Neural crest cell (in vitro differentiated cells): ENCODE data around the gene SPAG9. TPM values are rescaled to one million over a fixed set of nuclear protein-coding genes. Genes with fewer than 3 reads are reported as not detected.

Experiments
- DNase-seq: peaks from one replicate; pipeline ENCODE4 v3.0.0; 2021; ENCODE audit warnings: low read depth, mixed read lengths, low spot score
- H3K27ac Mint-ChIP-seq: one replicate; pipeline ENCODE4 v1.8.0; 2021; ENCODE audit warnings: mild to moderate bottlenecking, mixed read lengths; ENCODE audit not compliant: unreplicated experiment
- H3K27me3 Mint-ChIP-seq: 2 replicates; pipeline ENCODE4 v1.8.0; 2021; ENCODE audit warnings: low read depth, mild to moderate bottlenecking, mixed read lengths
- H3K36me3 Mint-ChIP-seq: 2 replicates; pipeline ENCODE4 v1.8.0; 2021; ENCODE audit warnings: low read depth, mild to moderate bottlenecking, mixed read lengths
- H3K4me1 Mint-ChIP-seq: 2 replicates; pipeline ENCODE4 v1.8.0; 2021; ENCODE audit warnings: mixed read lengths
- H3K4me3 Mint-ChIP-seq: one replicate; pipeline ENCODE4 v1.8.0; 2021; ENCODE audit warnings: mild to moderate bottlenecking, mixed read lengths
- H3K9me3 Mint-ChIP-seq: 2 replicates; pipeline ENCODE4 v1.8.0; 2021; ENCODE audit warnings: mixed read lengths
- total RNA-seq: library from RNA; stranded (reverse); gene quantifications from 2 replicates; pipeline ENCODE4 v1.2.1, GENCODE V29; 2021
- TF ChIP-seq, protein P1 (sequence below): fragments of 200-600 bp; sonication (generic); conservative IDR thresholded peaks from 2 replicates; pipeline ENCODE4 v1.5.0; 2021; ENCODE audit warnings: antibody characterized with exemption, mild to moderate bottlenecking

SPAG9 gene
- total RNA-seq, 1 donor from 2014 or later, result 116 TPM

DNA sequence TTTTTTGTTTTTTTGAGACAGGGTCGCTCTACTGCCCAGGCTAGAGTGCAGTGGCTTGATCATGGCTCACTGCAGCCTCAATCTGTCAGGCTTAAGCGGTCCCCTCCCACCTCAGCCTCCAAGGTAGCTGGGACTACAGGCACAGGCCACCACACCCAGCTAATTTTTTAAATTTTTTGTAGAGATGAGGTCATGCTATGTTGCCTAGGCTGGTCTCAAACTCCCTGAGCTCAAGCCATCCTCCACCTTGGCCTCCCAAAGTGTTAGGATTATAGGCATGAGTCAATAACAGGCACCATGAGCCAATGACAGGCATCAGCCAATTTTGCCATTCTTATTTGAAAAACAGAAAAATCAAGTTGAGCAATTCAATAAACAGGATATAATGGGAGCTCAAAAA is 125.0 kb downstream of the SPAG9 start:
- Mint-ChIP-seq H3K27me3 (no peaks in the 10 kb centered on the region), H3K4me3 (no peak overlapping the region), H3K9me3 (no peaks in the 10 kb centered on the region), H3K4me1 (no peaks in the 10 kb centered on the region), H3K36me3 (peaks cover 22% of the 10 kb centered on the region), H3K27ac (no peak overlapping the region)
- TF ChIP-seq, protein P1, sequence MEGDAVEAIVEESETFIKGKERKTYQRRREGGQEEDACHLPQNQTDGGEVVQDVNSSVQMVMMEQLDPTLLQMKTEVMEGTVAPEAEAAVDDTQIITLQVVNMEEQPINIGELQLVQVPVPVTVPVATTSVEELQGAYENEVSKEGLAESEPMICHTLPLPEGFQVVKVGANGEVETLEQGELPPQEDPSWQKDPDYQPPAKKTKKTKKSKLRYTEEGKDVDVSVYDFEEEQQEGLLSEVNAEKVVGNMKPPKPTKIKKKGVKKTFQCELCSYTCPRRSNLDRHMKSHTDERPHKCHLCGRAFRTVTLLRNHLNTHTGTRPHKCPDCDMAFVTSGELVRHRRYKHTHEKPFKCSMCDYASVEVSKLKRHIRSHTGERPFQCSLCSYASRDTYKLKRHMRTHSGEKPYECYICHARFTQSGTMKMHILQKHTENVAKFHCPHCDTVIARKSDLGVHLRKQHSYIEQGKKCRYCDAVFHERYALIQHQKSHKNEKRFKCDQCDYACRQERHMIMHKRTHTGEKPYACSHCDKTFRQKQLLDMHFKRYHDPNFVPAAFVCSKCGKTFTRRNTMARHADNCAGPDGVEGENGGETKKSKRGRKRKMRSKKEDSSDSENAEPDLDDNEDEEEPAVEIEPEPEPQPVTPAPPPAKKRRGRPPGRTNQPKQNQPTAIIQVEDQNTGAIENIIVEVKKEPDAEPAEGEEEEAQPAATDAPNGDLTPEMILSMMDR, result no peak
- DNase-seq, result no peak

DNA sequence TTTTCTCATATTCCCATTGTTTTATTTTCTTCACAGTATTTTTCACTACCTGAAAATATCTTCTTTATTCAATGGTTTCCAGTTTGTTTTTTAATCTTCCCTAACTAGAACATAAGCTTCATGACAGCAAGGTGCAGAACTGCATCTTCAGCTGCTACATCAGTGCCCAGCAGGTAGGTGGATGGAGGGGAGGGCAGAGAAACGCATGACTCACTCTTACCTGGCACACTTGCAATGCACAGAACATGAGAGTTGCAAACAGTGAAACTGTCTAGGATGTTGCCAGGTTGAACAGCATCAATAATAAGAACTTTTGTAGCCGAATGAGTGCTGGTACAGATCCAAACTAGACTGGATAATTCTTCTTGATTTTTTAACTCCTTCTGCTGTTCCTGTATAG is 127.1 kb downstream of the SPAG9 start:
- Mint-ChIP-seq H3K9me3 (no peaks in the 10 kb centered on the region), H3K36me3 (peaks cover 33% of the 10 kb centered on the region), H3K4me3 (no peak overlapping the region), H3K27ac (peak overlapping the region; percentile 31), H3K4me1 (no peaks in the 10 kb centered on the region), H3K27me3 (no peaks in the 10 kb centered on the region)
- no peak for DNase-seq
- TF ChIP-seq, protein P1, result no peak

DNA sequence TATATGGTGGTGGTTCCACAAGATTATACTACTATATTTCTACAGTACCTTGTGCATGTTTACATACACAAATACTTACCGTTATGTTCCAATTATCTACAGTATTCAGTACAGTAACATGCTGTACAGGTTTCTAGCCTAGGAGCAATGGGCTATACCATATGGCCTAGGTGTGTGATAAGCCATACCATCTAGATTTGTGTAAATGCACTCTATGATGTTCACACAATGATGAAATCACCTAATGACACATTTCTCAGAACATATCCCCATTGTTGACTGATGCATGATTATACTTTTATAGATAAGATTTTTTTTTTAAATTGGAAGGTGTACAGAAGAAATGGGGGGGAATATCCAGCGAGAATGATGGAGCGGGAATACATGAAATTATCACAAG is 131.5 kb downstream of the SPAG9 start:
- peaks cover 33% of the 10 kb centered on the region for H3K36me3 Mint-ChIP-seq
- TF ChIP-seq, protein P1, result no peak
- no peak overlapping the region for H3K27ac Mint-ChIP-seq
- no peaks in the 10 kb centered on the region for H3K9me3 Mint-ChIP-seq
- no peaks in the 10 kb centered on the region for H3K27me3 Mint-ChIP-seq
- H3K4me1 Mint-ChIP-seq, result no peaks in the 10 kb centered on the region
- no peak overlapping the region for H3K4me3 Mint-ChIP-seq
- DNase-seq, result no peak

DNA sequence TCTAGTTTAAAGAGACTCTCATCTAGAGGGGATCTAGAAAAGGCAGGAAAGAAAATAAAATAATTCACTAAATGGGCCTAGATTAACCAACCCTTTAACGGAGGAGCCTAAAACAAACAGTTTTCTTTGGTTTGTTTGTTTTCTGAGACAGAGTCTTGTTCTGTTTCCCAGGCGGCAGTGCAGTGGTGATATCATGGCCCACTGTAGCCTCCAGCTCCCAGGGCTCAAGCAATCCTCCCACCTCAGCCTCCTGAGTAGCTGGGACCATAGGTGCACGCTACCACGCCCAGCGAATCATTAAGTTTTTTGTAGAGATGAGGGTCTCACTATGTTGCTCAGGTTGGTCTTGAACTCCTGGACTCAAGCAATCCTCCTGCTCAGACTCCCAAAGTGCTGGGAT is 132.2 kb downstream of the SPAG9 start:
- Mint-ChIP-seq H3K4me1 (no peaks in the 10 kb centered on the region), H3K4me3 (no peak overlapping the region), H3K36me3 (peaks cover 29% of the 10 kb centered on the region), H3K9me3 (no peaks in the 10 kb centered on the region), H3K27me3 (no peaks in the 10 kb centered on the region), H3K27ac (no peak overlapping the region)
- no peak for DNase-seq
- TF ChIP-seq, protein P1, result no peak

DNA sequence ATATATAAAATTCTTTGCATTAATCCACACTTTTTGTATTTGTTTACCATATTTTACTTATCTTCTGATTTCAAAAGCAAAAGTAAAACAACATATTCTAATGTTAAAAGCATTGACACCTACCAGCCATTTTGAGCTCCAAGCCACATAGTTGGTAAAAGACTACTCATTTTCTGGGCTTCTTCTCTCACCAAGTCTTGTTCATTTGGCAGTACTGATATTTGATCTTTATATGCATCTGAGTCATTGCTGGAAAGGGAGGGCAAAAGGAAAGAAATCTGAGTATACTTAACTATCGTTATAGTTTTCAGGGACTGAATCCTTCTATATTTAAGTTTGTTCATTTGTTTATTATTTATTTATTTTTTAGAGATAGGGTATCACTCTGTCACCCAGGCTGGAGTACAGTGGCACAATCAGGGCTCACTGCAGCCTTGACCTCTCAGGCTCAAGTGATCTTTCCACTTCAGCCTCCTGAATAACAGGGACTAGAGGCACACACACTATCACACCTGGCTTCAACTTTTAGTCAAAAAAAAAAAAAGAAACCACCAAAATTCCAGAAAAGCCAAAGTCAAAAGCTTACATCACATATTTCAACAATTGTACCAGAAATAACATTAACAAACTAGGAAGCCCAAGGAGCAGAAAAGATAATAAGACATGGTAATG is 133.5 kb downstream of the SPAG9 start:
- H3K4me3 Mint-ChIP-seq, result no peak overlapping the region
- H3K27ac Mint-ChIP-seq, result no peak overlapping the region
- peaks cover 22% of the 10 kb centered on the region for H3K36me3 Mint-ChIP-seq
- no peaks in the 10 kb centered on the region for H3K4me1 Mint-ChIP-seq
- DNase-seq, result no peak
- H3K27me3 Mint-ChIP-seq, result no peaks in the 10 kb centered on the region
- TF ChIP-seq, protein P1, result no peak
- H3K9me3 Mint-ChIP-seq, result no peaks in the 10 kb centered on the region
